Measurements from ENCODE around the gene LMOD3.

Gene LMOD3

DNA sequence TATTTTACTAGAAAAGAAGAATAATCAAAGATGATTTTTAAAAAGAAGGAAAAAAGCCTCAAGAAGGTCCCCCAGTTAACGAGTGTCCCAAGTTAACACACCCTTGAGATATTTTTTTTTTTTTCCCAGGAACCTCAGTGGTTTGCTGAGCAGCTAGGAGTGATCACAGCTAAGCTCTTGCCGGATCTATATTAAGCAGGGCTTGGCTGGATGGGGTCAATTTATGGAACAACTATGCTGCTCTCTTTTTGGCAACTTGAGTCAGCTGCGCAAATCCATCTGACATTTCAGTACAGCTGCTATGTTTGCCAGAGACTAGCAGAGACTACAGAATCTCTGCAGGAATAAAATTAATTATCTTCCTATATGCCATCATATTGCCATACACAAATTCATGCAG is at the start of gene LMOD3:
Gene LMOD3, minus strand, starts transcription at position 193 of the 400 bp plus-strand sequence. CDS start 209 bp downstream, outside the sequence.
- no peak for DNase-seq

DNA sequence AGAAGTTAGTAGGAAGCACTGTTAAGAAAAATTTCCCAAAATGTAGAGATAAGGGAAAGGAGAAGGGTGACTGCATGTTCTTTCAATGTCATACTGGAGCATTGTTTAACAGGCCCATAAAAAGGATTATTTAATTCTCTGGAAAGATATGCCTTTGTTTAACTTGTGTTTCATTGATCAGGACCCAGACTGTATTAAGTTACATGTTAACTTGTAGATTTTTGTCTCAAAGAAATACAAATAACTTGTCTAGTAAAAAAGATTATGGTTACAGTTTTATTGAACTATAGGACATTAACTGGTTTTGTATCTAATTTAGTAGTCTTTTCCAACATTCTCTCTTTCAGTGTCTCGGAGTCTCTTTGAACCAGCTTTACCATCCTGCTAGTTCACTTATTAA is 49.7 kb upstream of the LMOD3 start:
- no peak for DNase-seq

DNA sequence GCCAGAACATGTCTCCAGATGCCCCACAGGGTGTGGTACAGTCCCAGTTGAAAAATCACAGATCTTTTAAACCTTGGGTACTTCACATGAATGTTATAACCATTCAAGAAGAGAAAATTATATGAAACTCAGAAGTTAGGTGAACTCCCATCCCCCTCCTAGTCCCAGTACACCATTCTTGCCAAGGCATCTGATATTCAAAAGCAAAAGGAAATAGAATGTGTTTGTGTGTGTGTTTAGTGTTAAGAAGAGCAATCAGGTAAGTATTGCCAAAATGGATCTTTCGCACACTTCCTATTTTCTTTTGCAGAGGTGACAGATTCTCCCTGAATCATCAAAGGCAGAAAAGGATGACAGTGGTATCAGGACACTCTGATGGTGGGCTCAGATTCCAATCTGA is 44.1 kb upstream of the LMOD3 start:
- DNase-seq = no peak

DNA sequence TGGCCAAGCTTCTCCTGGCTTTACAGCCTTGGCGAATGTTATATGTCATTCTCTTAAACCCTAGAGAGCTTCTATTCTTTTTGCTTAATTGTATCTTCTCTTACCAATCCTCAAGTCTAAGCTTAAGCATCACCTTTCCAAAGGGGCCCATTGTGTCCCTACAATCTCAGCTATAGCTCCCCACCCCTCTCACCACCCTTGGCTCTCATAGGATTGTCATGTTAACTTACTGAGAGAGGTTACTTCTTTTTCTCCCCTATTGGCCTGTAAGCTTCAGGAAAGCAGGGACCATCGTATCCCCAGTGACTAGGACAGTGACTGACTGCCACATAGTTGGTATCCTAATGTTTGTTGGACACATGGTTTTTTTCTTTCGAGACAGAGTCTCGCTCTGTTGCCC is 43.3 kb upstream of the LMOD3 start:
- DNase-seq = no peak

DNA sequence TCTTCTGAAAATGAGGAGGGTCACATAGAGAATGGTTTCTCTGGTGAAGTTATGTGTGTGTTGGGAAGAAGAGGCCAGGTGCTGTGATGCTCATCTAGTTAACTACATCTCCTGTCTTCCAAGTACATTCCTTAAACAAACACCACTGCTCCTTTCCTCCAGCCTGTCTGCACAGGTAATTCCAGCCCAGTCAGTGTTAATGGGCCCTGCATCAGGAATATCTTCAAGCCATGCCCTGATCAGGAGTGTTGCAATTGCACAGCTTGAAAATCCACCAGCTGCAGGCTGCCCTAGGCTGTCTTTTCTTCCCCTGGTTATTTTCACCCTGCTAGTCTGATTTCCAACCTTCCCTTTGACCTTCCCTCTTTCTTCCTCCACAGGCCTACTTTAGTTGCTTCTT is 41.9 kb upstream of the LMOD3 start:
- no peak for DNase-seq

DNA sequence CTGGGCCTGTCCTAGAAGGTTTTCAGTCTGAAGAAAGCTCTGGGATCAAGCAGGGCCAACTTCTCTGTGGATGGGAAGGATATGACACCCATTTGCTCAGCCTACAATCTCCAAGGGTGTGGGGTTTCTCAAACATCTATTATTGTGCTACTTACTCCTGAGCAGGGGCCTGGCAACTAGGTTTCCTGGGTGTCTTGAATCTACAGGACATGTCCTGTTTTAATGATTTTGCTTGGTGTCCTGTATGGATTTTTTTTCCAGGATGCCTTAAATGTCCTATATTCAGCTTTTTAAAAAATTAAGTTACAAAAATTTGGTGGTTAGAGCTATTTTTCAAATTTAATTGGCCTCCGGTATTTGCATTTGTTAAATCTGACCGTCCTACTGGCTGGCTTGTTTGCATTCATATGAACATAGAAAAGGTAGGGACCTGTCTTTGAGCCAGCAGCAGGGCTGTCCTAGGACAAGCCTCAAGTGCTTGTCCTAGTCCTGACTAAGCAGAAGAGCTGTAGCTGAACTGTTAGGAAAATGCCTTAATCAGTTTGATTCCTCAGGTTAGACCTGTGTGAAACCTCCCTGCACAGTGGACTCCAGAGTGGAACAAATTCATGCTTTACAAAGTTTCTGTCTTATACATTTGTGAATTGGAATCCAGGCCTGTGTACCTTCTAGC is 40.0 kb upstream of the LMOD3 start:
- no peak for DNase-seq

DNA sequence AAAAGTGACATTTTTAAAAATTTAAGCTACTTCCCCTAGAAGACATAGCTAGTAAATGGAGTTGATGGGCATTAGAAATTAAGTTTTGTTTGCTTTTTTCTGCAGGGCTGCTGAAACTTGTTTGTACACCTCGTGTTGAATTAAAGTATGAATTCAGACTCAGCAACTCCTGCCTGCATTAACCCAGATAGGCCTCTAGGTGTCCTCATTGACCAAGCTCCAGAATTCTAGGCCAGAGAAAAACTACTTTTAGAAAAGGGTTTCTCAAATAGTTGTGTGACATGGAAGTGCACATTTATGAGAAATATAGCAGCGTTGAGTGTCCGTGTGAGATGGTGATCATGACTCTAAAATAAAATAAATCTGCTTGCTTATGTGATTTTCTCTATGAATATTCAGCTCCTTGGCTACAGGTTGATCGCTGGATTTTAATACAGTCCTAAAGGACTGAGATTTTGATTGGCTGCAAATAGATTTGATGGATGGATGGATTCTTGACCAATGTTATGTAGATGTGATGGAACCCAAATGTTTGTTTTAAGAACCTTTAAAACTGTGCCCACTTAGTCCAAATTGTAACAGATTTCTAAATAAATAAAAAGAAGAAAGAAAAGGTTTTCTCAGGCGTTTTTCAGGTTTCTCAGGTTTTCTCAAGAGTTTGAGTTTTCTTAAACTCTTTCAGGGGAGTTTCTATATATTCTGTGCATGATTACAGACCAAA is 39.4 kb upstream of the LMOD3 start:
- peak; percentile 42 for DNase-seq

DNA sequence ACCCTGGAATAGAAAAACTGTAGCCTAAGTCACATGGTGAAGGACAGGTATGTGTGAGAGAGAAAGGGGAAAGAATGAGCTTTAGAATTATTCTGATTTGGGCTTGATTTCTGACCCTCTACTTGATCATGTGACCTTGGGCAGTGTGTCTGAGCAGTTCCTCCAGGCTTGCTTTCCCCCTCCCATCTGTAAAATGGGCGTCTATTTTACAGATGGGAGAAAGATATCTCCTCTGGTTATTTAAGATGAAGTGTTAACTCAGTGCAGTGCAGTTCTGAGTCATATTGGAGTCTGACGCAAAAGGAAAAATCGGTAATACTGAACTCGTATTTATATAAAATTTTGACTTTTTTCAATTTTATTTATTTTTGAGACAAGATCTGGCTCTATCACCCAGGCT is 38.1 kb upstream of the LMOD3 start:
- DNase-seq = no peak

DNA sequence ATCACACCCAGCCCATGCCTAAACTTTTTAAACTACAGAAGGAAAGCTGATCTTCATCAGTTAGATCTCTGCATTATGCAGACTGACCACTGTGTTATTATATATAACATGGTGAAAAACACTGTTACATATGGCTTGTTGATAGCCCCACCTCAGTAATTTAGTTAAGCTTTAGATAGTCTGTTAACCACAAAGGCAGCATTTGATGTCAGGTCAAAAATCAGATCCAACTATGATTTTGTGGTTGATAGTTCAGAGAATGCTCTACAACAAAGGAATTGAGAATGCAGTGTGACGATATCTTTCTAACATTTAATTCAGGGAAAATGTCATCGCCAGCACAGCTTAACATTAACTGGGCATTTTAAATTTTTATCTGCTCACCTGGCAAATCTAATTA is 37.7 kb upstream of the LMOD3 start:
- no peak for DNase-seq

DNA sequence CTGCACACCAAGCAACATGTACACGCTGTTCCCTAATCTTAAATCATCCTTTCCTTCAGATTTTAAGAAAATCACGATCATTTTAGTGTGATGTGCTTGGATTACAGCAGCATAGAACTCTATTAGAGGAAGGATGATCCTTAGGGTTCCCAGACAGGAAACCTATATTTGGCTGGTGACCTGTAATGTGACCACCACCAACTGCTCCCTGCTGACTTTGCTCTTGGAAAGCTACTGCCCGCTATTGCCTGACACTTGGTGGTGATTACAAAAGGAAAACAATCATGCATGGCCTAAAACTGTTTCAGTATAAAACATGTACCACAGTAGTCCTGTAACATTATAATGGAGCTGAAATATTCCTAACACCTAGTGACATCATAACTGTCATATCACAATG is 27.2 kb upstream of the LMOD3 start:
- DNase-seq = no peak

DNA sequence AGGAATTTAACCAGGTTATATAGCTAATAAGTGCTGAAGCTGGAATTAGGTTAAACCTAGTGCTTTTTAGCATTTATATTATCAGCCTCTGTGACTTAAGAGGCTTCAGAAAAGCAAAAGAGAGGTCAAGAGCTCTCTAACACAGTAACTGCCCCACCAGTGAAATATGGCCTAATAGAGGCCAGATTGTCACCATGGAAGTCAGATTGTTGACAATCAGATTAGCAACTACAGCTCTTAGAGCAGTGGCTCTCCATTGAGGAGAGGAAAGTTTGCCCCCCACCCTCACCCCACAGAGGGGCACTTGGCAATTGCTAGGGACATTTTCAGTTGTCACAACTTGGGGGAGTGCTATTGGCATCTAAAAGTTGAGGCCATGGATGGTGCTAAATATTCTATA is 23.3 kb upstream of the LMOD3 start:
- no peak for DNase-seq

DNA sequence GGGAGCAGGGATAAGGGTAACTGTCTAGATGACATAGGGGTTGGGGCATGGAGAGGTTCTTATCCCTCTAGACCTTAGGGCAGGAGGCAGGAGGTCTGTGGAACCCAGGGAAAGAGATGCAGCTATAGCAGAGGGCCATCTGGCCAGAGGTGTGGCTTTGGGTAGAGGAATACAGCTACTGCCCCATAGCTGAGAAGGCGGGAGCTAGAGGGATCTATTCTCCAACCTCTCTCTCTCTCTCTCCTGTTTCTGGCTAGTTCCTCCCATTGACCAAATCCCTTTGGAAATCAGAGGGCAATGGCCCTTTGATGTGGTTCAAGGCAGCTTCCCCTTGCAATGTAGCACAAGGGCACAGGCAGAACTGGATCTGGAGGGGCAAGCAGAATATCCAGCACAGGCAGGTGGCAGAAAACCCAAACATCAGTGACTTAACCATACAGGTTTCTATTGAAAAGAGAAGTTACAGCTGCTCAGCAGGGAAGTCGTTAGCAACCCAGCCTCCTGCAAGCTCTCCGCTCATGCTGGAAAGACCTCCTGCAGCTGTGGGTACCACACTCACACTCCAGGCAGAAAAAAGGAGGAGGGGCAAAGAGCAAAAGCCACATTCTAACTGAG is 22.3 kb upstream of the LMOD3 start:
- DNase-seq = no peak

DNA sequence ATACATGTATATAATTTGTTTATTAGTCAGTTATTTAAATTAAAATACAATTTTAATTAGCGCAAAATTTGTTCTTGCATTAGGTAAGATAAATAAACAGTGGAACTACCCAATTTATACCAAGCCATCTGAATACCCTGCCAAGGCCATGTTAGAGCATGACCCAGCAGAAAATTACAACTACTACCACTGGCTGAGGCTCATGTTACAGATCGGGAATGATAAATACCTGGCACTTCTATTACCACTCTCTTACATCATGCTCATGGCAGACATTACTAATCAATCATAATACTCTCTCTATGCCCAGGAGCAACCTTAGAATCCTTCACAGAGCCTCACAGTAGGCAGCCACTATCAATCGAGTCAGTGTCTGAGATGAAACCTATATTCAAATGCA is 21.2 kb upstream of the LMOD3 start:
- no peak for DNase-seq

DNA sequence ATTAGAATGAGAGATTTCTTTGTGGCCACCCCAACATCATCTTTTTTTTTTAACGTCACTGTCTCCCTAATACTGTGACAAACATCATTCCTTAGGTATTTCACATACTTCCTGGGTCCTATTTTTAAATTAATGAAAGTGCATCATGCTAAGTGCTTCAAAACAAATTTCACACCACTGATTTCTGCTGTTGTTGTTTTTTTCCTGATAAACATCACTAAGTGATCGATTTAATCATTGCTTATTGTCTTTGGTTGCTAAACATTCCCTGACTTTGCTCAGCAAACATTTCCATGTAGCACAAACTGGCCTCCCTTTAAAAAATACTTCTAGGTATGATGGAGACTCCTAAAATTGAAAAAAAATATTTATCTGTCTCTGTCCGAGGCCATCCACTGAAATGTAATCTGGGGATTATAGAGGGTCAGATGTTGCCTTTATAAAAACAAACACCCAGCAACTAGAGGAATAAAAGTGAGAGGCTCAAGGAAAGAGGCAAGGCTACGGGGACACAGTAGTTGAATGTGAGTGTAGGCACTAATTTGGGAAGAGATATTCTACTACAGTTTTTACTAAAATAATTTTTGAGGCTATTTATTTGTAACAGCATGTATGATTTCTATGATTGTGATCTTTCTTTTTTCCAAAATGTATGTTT is 20.5 kb upstream of the LMOD3 start:
- no peak for DNase-seq

DNA sequence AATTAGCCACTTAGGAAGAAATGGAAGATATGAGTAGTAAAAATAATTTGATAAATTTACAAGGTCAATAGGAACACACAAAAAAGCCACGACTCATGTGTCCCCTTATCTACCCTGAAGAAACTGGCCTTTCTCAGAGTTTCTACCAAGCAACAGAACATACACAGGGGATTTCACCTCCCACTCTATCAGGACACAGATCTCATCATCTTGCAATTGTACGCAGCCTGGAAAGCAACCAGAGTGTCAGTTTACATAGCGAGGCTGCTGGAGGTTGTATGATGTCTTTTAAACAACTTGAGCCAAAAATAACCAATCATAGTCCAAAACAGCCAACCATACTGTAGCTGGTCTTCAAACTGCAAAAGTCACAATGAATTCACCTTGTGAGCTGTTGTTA is 19.7 kb upstream of the LMOD3 start:
- DNase-seq = no peak

DNA sequence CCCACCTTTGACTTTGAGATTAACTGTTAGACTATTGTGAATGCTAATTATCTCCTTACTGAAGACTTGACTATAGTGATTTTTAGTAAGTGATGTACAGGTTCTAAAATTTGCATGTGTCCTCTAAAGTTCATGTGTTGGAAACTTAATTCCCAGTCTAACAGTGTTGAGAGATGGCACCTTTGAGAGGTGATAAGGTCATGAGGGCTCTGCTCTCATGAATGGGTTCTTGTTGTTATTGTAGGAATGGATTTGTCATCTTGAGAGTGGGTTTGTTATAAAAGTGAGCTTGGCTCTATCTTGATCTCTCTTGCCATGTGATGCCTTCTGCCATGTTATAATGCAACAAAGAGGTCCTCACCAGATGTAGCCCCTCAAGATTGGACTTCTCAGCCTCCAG is 18.9 kb upstream of the LMOD3 start:
- DNase-seq = no peak

DNA sequence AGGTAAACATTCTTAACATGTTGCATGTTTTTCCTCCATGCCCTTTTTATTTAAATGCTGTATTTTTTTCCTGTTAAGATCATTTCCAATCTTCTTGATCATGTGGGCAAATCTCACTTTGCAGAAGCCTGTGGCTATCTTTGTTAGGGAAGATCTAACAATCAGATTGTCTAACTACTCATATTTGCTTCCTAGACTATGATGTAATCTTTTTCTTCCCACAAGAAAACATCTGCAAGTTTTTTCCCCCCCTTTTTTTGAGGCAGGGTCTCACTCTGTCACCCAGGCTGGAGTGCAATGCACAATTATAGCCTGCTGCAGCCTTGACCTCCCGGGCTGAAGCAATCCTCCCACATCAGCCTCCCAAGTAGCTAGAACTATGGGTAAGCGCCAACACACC is 15.0 kb upstream of the LMOD3 start:
- no peak for DNase-seq

DNA sequence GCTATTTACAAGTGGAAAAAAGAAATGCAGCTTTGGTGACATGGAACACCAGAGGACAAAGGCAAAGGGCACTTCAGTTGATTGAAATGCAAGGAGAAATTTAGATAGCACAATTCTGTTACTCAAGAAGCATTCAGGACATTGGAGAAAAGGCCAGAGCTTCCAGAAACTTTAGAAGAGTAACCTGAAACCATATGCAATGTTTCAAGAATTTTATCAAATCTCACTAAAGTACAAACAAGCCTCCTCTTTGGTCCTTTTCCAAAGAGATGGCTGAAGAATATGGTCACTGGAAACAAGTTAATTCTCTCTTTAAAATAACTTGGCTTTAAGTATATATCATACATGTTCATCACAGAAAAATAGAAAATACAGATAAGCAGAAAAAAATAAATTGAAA is 14.6 kb upstream of the LMOD3 start:
- DNase-seq = no peak

DNA sequence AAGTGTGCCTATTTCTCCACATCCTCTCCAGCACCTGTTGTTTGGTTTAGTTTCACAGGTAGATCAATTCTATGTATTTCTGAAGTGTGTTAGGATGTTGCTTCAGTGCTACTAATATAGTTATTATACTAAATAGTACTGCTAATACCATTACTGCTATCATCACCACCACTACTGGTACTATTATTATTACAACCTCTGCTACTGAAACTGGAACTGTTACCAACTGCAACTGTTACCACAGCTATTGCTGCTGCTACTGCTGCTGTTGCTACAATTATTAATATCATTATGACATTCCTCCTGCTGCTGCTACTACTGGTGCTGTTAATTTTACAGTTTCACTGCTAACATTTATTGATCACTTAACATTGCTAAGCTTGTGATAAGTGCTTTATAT is 8.3 kb upstream of the LMOD3 start:
- DNase-seq = no peak

DNA sequence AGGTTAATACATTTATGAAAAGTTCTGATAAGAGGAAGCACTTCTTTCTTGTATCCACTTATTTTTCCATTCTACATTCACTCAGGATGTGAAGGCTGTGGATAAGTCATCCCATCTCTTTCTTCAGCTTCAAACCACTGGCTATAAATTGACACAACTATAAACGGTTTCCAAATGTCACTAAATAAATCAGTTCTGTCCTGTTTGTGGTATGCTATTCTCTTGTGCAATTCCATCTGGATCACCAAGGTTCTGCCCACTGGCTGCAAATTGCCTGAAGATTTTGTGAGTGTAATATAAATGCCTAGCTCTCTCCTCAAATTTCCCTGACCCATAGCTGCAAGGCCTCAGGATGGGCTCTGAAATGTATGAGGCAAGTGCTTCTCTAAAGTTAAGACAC is 7.1 kb upstream of the LMOD3 start:
- no peak for DNase-seq

DNA sequence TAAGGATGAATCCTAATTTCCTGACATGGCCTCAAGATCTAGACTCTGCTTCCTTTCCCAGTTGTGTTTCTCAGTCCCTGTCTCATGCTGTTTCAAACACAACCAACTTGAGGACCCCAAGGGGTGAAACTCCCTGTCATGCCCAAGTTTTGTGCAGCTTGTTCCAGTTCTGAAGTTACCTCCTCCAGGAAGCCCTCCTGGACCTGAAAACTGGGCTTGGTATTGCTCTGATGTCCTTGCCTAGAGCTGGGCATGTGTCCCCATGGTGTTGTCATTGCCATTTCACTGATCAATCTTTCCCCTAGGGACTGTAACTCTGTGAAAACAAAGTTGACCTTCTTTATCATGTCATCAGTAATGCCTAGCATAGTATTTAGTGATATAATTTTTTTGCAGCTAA is 6.1 kb upstream of the LMOD3 start:
- no peak for DNase-seq

DNA sequence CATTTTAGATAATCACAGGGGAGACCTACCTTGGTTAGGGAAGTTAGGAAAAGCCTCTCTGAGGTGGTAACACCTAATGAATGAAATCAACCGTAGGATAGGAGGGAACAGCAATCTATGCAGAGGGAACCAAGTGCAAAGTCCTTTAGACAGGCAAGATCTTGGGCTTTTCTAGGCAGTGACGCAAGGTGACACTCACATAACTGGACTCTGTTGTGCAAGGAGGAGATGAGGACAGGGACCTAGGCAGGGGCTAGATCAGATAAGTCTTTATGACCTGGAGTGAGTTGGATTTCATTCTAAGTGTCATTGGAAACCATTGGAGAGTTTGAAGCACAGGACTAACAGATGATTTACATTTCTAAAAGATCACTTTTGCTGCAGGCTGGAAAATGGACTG is 4.6 kb upstream of the LMOD3 start:
- no peak for DNase-seq

DNA sequence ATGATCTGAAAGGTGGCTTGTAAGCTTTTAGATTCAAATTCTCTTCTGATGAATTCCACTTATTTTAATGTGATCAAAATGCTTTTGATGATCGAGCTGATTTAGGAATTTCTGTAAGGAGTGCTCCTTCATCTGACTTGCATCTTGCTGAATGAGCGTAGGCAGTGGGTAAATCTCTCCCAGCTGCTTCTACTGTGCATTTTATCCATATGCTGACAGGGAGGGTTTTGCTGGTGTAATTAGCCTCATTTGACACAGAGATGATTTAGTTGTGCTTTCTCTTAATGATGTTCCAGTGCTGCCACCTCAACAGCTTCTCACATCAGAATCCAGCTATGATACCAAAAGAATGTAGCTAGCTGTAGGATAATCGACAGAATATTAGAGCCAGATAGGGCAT is 3.8 kb upstream of the LMOD3 start:
- DNase-seq = no peak

DNA sequence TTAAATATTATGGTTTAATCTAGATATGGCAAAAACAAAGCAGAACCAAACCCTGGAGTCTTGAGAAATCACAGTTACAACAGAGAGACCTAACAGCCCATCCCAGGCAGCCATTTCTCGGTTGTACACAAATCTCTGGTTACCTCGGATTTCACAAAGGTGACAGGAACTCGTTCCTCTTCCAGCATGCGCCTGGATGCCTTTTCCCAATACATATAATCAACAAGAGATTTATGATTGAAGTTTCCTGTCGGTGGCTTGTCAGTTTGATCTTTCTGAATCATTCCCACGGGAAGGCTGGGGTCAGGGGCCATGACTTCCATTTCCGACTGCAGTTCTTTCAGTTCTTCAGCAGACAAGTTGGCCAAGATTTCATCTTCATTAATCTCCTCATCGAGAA is 445 bp downstream of the LMOD3 start:
- no peak for DNase-seq

Data from MV-4-11 (cell line).